K562 (cell line): ENCODE results near the gene IL20RB. TPM values are rescaled to one million over a fixed set of nuclear protein-coding genes. Genes with fewer than 3 reads are reported as not detected.

Experiments
- ARID1B ChIP-seq: fragments of 450-650 bp; IDR thresholded peaks from 2 replicates; pipeline ENCODE4 v1.6.1; 2016; ENCODE audit warnings: antibody characterized with exemption, mild to moderate bottlenecking, inconsistent platforms
- BRCA1 ChIP-seq, 2 experiments: fragments of 450-650 bp in 1 of 2; sonication (generic) in 1 of 2; formaldehyde crosslinking in 1 of 2; IDR thresholded peaks; 2 replicates each; pipeline versions ENCODE4 v1.5.0 to v1.6.1; 2017 to 2020; ENCODE audit warnings: mild to moderate bottlenecking in 1 of 2, missing genetic modification reagents in 1 of 2
- CREB3L1 ChIP-seq: fragments of 450-650 bp; IDR thresholded peaks from 2 replicates; pipeline ENCODE4 v1.6.1; 2014; ENCODE audit warnings: low read depth, mild to moderate bottlenecking, moderate library complexity, borderline replicate concordance
- DACH1 ChIP-seq: fragments of 450-650 bp; IDR thresholded peaks from 2 replicates; pipeline ENCODE4 v1.6.1; 2018; ENCODE audit not compliant: partially characterized antibody
- DEAF1 ChIP-seq: fragments of 450-650 bp; formaldehyde crosslinking; IDR thresholded peaks from 2 replicates; pipeline ENCODE4 v1.4.0; 2020; ENCODE audit warnings: mild to moderate bottlenecking, moderate library complexity
- IRF1 ChIP-seq: sonication (generic); formaldehyde crosslinking; IDR thresholded peaks from 2 replicates; pipeline ENCODE4 v1.8.0; 2022; ENCODE audit warnings: missing genetic modification reagents, mild to moderate bottlenecking, borderline replicate concordance
- IRF9 ChIP-seq: fragments of 450-650 bp; IDR thresholded peaks from 2 replicates; pipeline ENCODE4 v1.6.1; 2016; ENCODE audit warnings: missing biosample characterization, missing genetic modification characterization
- MLX ChIP-seq, 2 experiments: fragments of 450-650 bp in 1 of 2; sonication (generic) in 1 of 2; formaldehyde crosslinking; conservative IDR thresholded peaks; 2 replicates each; pipeline versions ENCODE4 v1.4.0 to v1.8.1; 2020 to 2022; ENCODE audit warnings: mild to moderate bottlenecking in 1 of 2, missing genetic modification reagents in 1 of 2
- MTF1 ChIP-seq: fragments of 250-450 bp; sonication (Bioruptor Pico); IDR thresholded peaks from 2 replicates; pipeline ENCODE4 v1.9.0; 2021; ENCODE audit warnings: moderate library complexity, mild to moderate bottlenecking, inconsistent platforms, borderline replicate concordance
- NEUROD1 ChIP-seq: fragments of 150-350 bp; IDR thresholded peaks from 2 replicates; pipeline ENCODE4 v1.6.1; 2014; ENCODE audit warnings: borderline replicate concordance, low read length, low read depth; ENCODE audit not compliant: partially characterized antibody
- POLR2G ChIP-seq: fragments of 200-400 bp; formaldehyde crosslinking; IDR thresholded peaks from 2 replicates; pipeline ENCODE4 v1.6.1; 2017; ENCODE audit warnings: low read depth, mild to moderate bottlenecking, antibody characterized with exemption, low read length, moderate library complexity
- SREBF2 ChIP-seq: sonication (generic); formaldehyde crosslinking; IDR thresholded peaks from 2 replicates; pipeline ENCODE4 v1.4.0; 2020; ENCODE audit warnings: mild to moderate bottlenecking, missing genetic modification reagents
- SRF ChIP-seq, 2 experiments: fragments of 250-450, 450-650 bp in 1 of 2; sonication (Bioruptor Pico) in 1 of 2; sonication (generic) in 1 of 2; formaldehyde crosslinking; IDR thresholded peaks; 2 replicates each; pipeline versions ENCODE4 v1.5.0 to v1.5.1; 2020 to 2022; ENCODE audit warnings: mild to moderate bottlenecking in 1 of 2, missing genetic modification reagents in 1 of 2
- USF2 ChIP-seq: sonication (generic); formaldehyde crosslinking; IDR thresholded peaks from 2 replicates; pipeline ENCODE4 v1.5.0; 2020; ENCODE audit warnings: missing genetic modification reagents
- WHSC1 ChIP-seq: IDR thresholded peaks from one replicate; pipeline ENCODE4 v1.6.1; 2012; ENCODE audit warnings: low read length, control low read depth, inconsistent platforms
- ZC3H8 ChIP-seq: fragments of 450-650 bp; IDR thresholded peaks from 2 replicates; pipeline ENCODE4 v1.6.1; 2017
- ZNF586 ChIP-seq: fragments of 450-650 bp; formaldehyde crosslinking; conservative IDR thresholded peaks from 2 replicates; pipeline ENCODE4 v1.4.0; 2020; ENCODE audit warnings: mild to moderate bottlenecking, moderate library complexity
- ZNF639 ChIP-seq, 2 experiments: fragments of 200-800 bp in 1 of 2; sonication (Bioruptor generic) in 1 of 2; sonication (generic) in 1 of 2; formaldehyde crosslinking in 1 of 2; IDR thresholded peaks in 1 of 2; conservative IDR thresholded peaks in 1 of 2; 2 replicates each; pipeline versions ENCODE4 v1.5.0 to v1.6.1; 2016 to 2020; ENCODE audit warnings: missing compliant biosample characterization in 1 of 2, missing genetic modification characterization in 1 of 2, missing genetic modification reagents in 1 of 2
- ZNF668 ChIP-seq: fragments of 250-450 bp; sonication (Bioruptor Pico); IDR thresholded peaks from 2 replicates; pipeline ENCODE4 v1.8.0; 2022; ENCODE audit warnings: mild to moderate bottlenecking, inconsistent platforms
- polyA plus RNA-seq, 8 experiments: library from polyadenylated mRNA; depleted of rRNA in 4 of 8; stranded (reverse) in 5 of 8; unstranded in 3 of 8; fragments of >200 nt; fragmentation: Nextera tagmentation in 2 of 8; fragmentation: Illumina TruSeq in 1 of 8; extraction: Ambion mirVana in 2 of 8; extraction: Trizol in 1 of 8; gene quantifications; 2 replicates each; pipeline versions ENCODE4 v1.2.1 to v1.2.3, GENCODE V29; 2011 to 2014; ENCODE audit warnings: inconsistent platforms in 1 of 8, missing spikeins in 1 of 8
- total RNA-seq, 7 experiments: library from RNA; depleted of rRNA in 6 of 7; stranded (reverse); fragments of >200 nt in 6 of 7; fragmentation: Illumina TruSeq in 2 of 7; extraction: Trizol in 2 of 7; gene quantifications; 2 replicates each; pipeline versions ENCODE4 v1.2.1 to v1.2.3, GENCODE V29; 2011 to 2021; ENCODE audit warnings: low replicate concordance in 1 of 7

IL20RB gene
- total and polyA plus RNA-seq, 9 of the 15 experiments (the other 6 are each of a cell fraction or from before 2014, with no cell fraction given): 0.77 to 9.9 (median 6.1) TPM

GRCh38 chr3:136957751-136958288 is at the start of gene IL20RB (continued):
- TF ChIP-seq ZNF639 (CRISPR knock-in tag; conservative IDR thresholded peaks at IDR 0.05 in 1 of 2, IDR thresholded peaks at IDR 0.05 in 1 of 2) (no peak), ZNF586 (CRISPR knock-in tag) (no peak), BRCA1 (IDR thresholded peaks at IDR 0.05) (no peak), BRCA1 (CRISPR knock-in tag; IDR thresholded peaks at IDR 0.05) (no peak), NEUROD1 (no peak), ZC3H8 (no peak), IRF9 (tag) (peak; percentile 28; the same call in 1 of the 2 replicates), MLX (CRISPR knock-in tag; conservative IDR thresholded peaks at IDR 0.05) (no peak), ARID1B (peak; percentile 21; the same call in 1 of the 2 replicates), DEAF1 (CRISPR knock-in tag) (no peak), SREBF2 (no peak), POLR2G (peak; percentile 34; the same call in 1 of the 2 replicates), DACH1 (no peak), IRF1 (CRISPR knock-in tag) (no peak), SRF (CRISPR knock-in tag; IDR thresholded peaks at IDR 0.05) (peak in 1 of 2 experiments; percentile 51; a peak in 2 of 4 replicates), CREB3L1 (peak; percentile 62; the same call in 1 of the 2 replicates), ZNF668 (CRISPR knock-in tag) (no peak), WHSC1 (no peak), MTF1 (CRISPR knock-in tag) (no peak), USF2 (CRISPR knock-in tag) (no peak)
